SK-N-SH (cell line): ENCODE measurements around the gene TFCP2. TPM values are rescaled to one million over a fixed set of nuclear protein-coding genes. Genes with fewer than 3 reads are reported as not detected.
A peak's percentile ranks its signal among the peaks of the same experiment; 100 is the strongest.

ENCODE experiments used
- CTCF ChIA-PET: fragments of 300-600, 350-600 bp; formaldehyde crosslinking; extraction: SDS; loops from one replicate; lab custom pipeline; 2021; lab: Yijun Ruan, JAX
- POLR2A ChIA-PET: fragments of 350-600 bp; sonication (Branson Sonifier 250); formaldehyde crosslinking; extraction: SDS; loops from one replicate; lab custom pipeline; 2020; ENCODE audit warnings: antibody characterized with exemption, inconsistent platforms; lab: Yijun Ruan, JAX
- DNase-seq: peaks from one replicate; pipeline ENCODE4 v3.0.0; 2012
- H2AFZ ChIP-seq: fragments of 200-600 bp; sonication (generic); 2 replicates; pipeline ENCODE4 v1.8.1; 2016; ENCODE audit warnings: antibody characterized with exemption, mild to moderate bottlenecking, low read depth
- H3F3A ChIP-seq: fragments of 200-600 bp; sonication (generic); replicated peaks from 2 replicates; pipeline ENCODE3; 2016; ENCODE audit warnings: antibody characterized with exemption, mild to moderate bottlenecking; ENCODE audit not compliant: insufficient read depth
- H3K27ac ChIP-seq, 2 experiments: fragments of 200-500 bp in 1 of 2; fragments of 200-600 bp in 1 of 2; sonication (Bioruptor generic) in 1 of 2; sonication (generic), shearing (Covaris generic) in 1 of 2; 2 replicates each; pipeline versions ENCODE4 v1.5.1 to v1.6.1; 2014 to 2016; ENCODE audit warnings: low read depth in 2 of 2, inconsistent platforms in 1 of 2, low read length in 1 of 2, mild to moderate bottlenecking in 1 of 2, mixed read lengths in 1 of 2
- H3K27me3 ChIP-seq: fragments of 200-600 bp; sonication (generic), shearing (Covaris generic); 2 replicates; pipeline ENCODE4 v1.6.1; 2016; ENCODE audit warnings: mixed run types; ENCODE audit not compliant: insufficient read depth
- H3K36me3 ChIP-seq, 2 experiments: fragments of 200-500 bp in 1 of 2; fragments of 200-600 bp in 1 of 2; sonication (Bioruptor generic) in 1 of 2; sonication (generic) in 1 of 2; replicated peaks in 1 of 2; 2 replicates each; pipeline versions ENCODE3 to v1.5.1; 2014 to 2016; ENCODE audit warnings: low read length in 1 of 2, mild to moderate bottlenecking in 1 of 2; ENCODE audit not compliant: insufficient read depth in 2 of 2, control insufficient read depth in 1 of 2
- H3K4me1 ChIP-seq, 2 experiments: fragments of 200-500 bp in 1 of 2; fragments of 200-600 bp in 1 of 2; sonication (Bioruptor generic) in 1 of 2; sonication (generic), shearing (Covaris generic) in 1 of 2; 2 replicates each; pipeline versions ENCODE4 v1.5.1 to v1.6.1; 2014 to 2016; ENCODE audit warnings: low read depth in 1 of 2, low read length in 1 of 2, mixed run types in 1 of 2; ENCODE audit not compliant: insufficient read depth in 2 of 2, control insufficient read depth in 1 of 2
- H3K4me2 ChIP-seq: fragments of 200-600 bp; sonication (generic), shearing (Covaris generic); 2 replicates; pipeline ENCODE4 v1.6.1; 2017; ENCODE audit warnings: mixed run types
- H3K4me3 ChIP-seq, 2 experiments: fragments of 200-500 bp in 1 of 2; fragments of 200-600 bp in 1 of 2; sonication (Bioruptor generic) in 1 of 2; sonication (generic), shearing (Covaris generic) in 1 of 2; 2 replicates each; pipeline versions ENCODE4 v1.5.1 to v1.8.1; 2014 to 2016; ENCODE audit warnings: low read depth in 2 of 2, inconsistent platforms in 1 of 2, low read length in 1 of 2, mild to moderate bottlenecking in 1 of 2, mixed read lengths in 1 of 2, moderate library complexity in 1 of 2
- H3K79me2 ChIP-seq: fragments of 200-600 bp; sonication (generic); 2 replicates; pipeline ENCODE4 v1.8.1; 2017; ENCODE audit warnings: mild to moderate bottlenecking; ENCODE audit not compliant: insufficient read depth
- H3K9ac ChIP-seq: fragments of 200-600 bp; sonication (generic); 2 replicates; pipeline ENCODE4 v1.6.1; 2017; ENCODE audit warnings: mixed run types
- H3K9me2 ChIP-seq: fragments of 200-600 bp; sonication (generic); 2 replicates; pipeline ENCODE4 v1.6.1; 2017; ENCODE audit warnings: mixed run types
- H3K9me3 ChIP-seq: fragments of 200-600 bp; sonication (generic); 2 replicates; pipeline ENCODE4 v1.6.1; 2017; ENCODE audit warnings: mixed run types, mild to moderate bottlenecking, moderate library complexity
- H4K20me1 ChIP-seq: fragments of 200-600 bp; sonication (generic); 2 replicates; pipeline ENCODE4 v1.6.1; 2017; ENCODE audit warnings: mild to moderate bottlenecking, mixed run types; ENCODE audit not compliant: insufficient read depth
- CTCF ChIP-seq: fragments of 200-600 bp; sonication (generic); IDR thresholded peaks from 2 replicates; pipeline ENCODE4 v1.6.1; 2017; ENCODE audit warnings: antibody characterized with exemption, mild to moderate bottlenecking, moderate library complexity
- ELF1 ChIP-seq: IDR thresholded peaks from 2 replicates; pipeline ENCODE4 v1.4.0; 2012
- EZH2phosphoT487 ChIP-seq: fragments of 200-600 bp; sonication (generic); IDR thresholded peaks from 2 replicates; pipeline ENCODE4 v1.6.1; 2017; ENCODE audit warnings: low read depth, mixed run types, mild to moderate bottlenecking, antibody characterized with exemption, moderate library complexity, borderline replicate concordance
- FOSL2 ChIP-seq: IDR thresholded peaks from 2 replicates; pipeline ENCODE4 v1.4.0; 2012; ENCODE audit warnings: low read depth, mild to moderate bottlenecking, moderate library complexity, borderline replicate concordance
- GABPA ChIP-seq: IDR thresholded peaks from 2 replicates; pipeline ENCODE4 v1.4.0; 2012; ENCODE audit warnings: low read depth, mild to moderate bottlenecking
- GATA2 ChIP-seq: sonication (generic); formaldehyde crosslinking; IDR thresholded peaks from 2 replicates; pipeline ENCODE4 v1.5.0; 2020; ENCODE audit warnings: mild to moderate bottlenecking, missing genetic modification reagents
- MAX ChIP-seq: IDR thresholded peaks from 2 replicates; pipeline ENCODE4 v1.4.0; 2012; ENCODE audit warnings: low read depth
- MEF2A ChIP-seq: IDR thresholded peaks from 2 replicates; pipeline ENCODE4 v1.4.0; 2012; ENCODE audit warnings: low read depth, borderline replicate concordance
- NRF1 ChIP-seq: IDR thresholded peaks from 2 replicates; pipeline ENCODE4 v1.6.1; 2012; ENCODE audit warnings: low read depth, mild to moderate bottlenecking, low read length
- POLR2AphosphoS5 ChIP-seq: IDR thresholded peaks from 2 replicates; pipeline ENCODE4 v1.6.1; 2012; ENCODE audit warnings: low read depth, low read length
- RAD21 ChIP-seq: IDR thresholded peaks from 2 replicates; pipeline ENCODE4 v1.6.1; 2012; ENCODE audit warnings: mild to moderate bottlenecking, low read length
- RCOR1 ChIP-seq: fragments of 150-350 bp; IDR thresholded peaks from 2 replicates; pipeline ENCODE4 v1.6.1; 2017; ENCODE audit warnings: antibody characterized with exemption, low read length
- RFX5 ChIP-seq: IDR thresholded peaks from 2 replicates; pipeline ENCODE4 v1.6.1; 2012; ENCODE audit warnings: mild to moderate bottlenecking, improper control_type of control experiment, low read length
- RXRA ChIP-seq: IDR thresholded peaks from 2 replicates; pipeline ENCODE4 v1.4.0; 2012; ENCODE audit warnings: low read depth, mild to moderate bottlenecking, borderline replicate concordance
- SMC3 ChIP-seq: IDR thresholded peaks from 2 replicates; pipeline ENCODE4 v1.6.1; 2012; ENCODE audit warnings: low read depth, low read length, improper control_type of control experiment
- TAF1 ChIP-seq: IDR thresholded peaks from 2 replicates; pipeline ENCODE4 v1.6.1; 2012; ENCODE audit warnings: low read depth, mild to moderate bottlenecking, low read length, moderate library complexity, borderline replicate concordance
- TCF12 ChIP-seq: IDR thresholded peaks from 2 replicates; pipeline ENCODE4 v1.4.0; 2012
- USF2 ChIP-seq: fragments of 150-350 bp; IDR thresholded peaks from 2 replicates; pipeline ENCODE4 v1.6.1; 2017; ENCODE audit warnings: antibody characterized with exemption, low read length, low read depth, borderline replicate concordance
- WGBS: methylation state at CpG from one replicate; pipeline ENCODE4 v1.1.6; 2017; ENCODE audit warnings: low lambda C conversion rate; 5-methylcytosine and 5-hydroxymethylcytosine counted together
- polyA plus RNA-seq, 3 experiments: library from polyadenylated mRNA; depleted of rRNA; stranded (reverse); fragments of >200 nt; gene quantifications; 2 replicates each; pipeline ENCODE4 v1.2.3, GENCODE V29; 2012

TFCP2 gene
- polyA plus RNA-seq, 1 of the 3 experiments (the other 2 are of a cell fraction) = 18.1 TPM

- Histone ChIP-seq H3K4me3 (peak overlapping the region; percentile 83 to 97; a peak in 3 of 4 replicates), H3K4me2 (peak overlapping the region; percentile 75), H2AFZ (no peak overlapping the region), H3K27ac (peak overlapping the region in 1 of 2 experiments; percentile 90; a peak in 1 of 4 replicates), H3K9me2 (no peaks in the 10 kb centered on the region), H4K20me1 (peaks cover 50% of the 10 kb centered on the region), H3K9me3 (no peaks in the 10 kb centered on the region), H3K79me2 (peaks cover 67% of the 10 kb centered on the region), H3K27me3 (no peaks in the 10 kb centered on the region), H3F3A (no peaks in the 10 kb centered on the region), H3K9ac (no peak overlapping the region), H3K4me1 (peaks cover 10 to 11% of the 10 kb centered on the region in 2 experiments; a peak in 3 of 4 replicates), H3K36me3 (peaks cover 0 to 6% of the 10 kb centered on the region in 2 experiments)
- POLR2A ChIA-PET = interaction anchor here (0.6 to 2.7 kb wide), 2 partner anchors 19 to 304 kb away, joined by 4 to 16 read pairs; no protein-coding TSS in a partner anchor
- 100% methylated on average over 1 of the region's 1 CpG for WGBS
- CTCF ChIA-PET = no interaction called here
- no peak for DNase-seq
- TF ChIP-seq POLR2AphosphoS5 (no peak), TCF12 (no peak), NRF1 (no peak), EZH2phosphoT487 (no peak), RXRA (no peak), GABPA (no peak), MEF2A (no peak), RFX5 (no peak), SMC3 (no peak), MAX (no peak), ELF1 (no peak), TAF1 (no peak), RAD21 (no peak), FOSL2 (no peak), CTCF (no peak), RCOR1 (no peak), GATA2 (CRISPR knock-in tag) (no peak), USF2 (no peak)
Measured at GRCh38 chr12:51081421-51081820, 91.5 kb downstream of the TFCP2 start.
